ENCODE results near the gene HIGD1C.
"Not testable (repeated sequence)": the region's sequence is repeated elsewhere in the genome, so short reads cannot be mapped to it uniquely, and the experiment has no call there.

Gene HIGD1C

DNA sequence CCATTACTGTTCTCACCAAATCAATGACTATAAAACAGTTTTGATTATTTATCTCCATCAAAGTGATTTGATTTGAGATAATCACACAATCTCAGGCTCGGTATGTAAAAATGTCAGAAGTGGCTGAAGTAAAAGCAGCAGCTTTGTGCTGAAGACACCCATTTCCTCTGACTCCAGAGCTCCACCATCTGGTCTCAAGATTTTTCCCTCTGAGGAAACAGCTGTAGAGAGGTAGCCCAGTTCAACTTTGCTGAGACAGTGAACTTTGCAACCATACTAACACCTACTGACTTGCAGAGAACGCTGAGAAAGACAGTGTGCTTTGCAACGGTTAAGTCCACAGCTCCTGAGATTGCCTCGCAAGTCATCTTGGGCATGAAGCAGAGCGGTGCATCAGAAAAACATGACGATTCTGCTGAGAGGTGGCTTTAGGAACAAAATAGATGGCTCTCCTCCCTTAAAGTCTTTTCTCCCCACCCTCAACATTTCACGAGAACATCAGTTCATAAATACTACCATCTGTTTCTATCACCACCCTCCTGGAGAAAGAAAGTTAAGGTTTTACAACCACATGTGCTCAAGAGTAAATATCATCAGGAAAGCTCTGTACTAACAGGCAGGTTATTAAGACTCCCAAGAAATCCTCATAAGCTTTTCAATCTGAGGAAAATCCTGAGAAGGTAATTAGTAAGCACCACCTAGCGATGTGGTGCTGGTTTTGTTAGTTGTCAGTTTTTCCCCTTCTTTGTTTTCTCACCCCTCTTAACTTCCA is 34.8 kb downstream of the HIGD1C start:
- peak; percentile 68 for DNase-seq

GRCh38 chr12:50988051-50988450 is 35.7 kb downstream of the HIGD1C start:
- DNase-seq: no peak

DNA sequence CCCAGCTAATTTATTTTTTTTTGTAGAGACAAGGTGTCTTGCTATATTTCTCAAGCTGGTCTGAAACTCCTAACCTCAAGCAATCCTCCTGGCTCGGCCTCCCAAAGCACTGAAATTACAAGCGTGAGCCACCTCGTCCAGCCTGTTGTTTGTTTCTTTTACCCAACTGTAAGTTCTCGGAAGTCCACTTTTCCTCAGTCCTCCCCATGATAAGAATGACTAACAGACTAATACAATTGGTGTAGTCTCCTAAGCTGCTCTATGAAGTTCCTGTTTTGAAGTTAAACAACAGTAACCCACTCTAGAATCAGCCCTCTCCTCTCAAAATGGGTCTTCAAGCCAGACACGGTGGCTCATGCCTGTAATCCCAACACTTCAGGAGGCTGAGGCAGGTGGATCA is 36.5 kb downstream of the HIGD1C start:
- DNase-seq: no peak

- DNase-seq: no peak
Observed at GRCh38 chr12:50990147-50990727, 37.9 kb downstream of the HIGD1C start.

- no peak for DNase-seq
Observed at GRCh38 chr12:50990791-50991190, 38.4 kb downstream of the HIGD1C start.

GRCh38 chr12:50991291-50991690 is 38.9 kb downstream of the HIGD1C start:
- no peak for DNase-seq

DNA sequence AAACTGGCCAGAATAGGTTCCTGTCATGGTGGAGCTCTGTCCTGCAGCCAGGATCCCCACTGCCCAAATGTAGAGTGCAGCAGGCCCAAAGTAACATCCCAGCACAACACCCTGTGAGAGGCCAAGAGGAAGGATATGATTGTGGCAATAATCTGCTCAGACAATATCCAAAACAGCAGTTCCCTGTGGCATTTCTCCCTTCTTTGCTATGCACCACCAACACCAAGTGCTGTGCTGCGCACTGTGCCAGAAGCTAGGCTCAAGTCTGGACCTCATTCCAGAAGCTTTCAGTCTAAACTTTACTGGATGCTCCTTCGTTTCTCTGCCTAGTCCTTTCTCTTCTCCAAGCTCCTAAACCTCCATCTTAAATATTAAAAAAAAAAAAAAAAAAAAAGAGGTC is 40.5 kb downstream of the HIGD1C start:
- DNase-seq: peak; percentile 43

DNA sequence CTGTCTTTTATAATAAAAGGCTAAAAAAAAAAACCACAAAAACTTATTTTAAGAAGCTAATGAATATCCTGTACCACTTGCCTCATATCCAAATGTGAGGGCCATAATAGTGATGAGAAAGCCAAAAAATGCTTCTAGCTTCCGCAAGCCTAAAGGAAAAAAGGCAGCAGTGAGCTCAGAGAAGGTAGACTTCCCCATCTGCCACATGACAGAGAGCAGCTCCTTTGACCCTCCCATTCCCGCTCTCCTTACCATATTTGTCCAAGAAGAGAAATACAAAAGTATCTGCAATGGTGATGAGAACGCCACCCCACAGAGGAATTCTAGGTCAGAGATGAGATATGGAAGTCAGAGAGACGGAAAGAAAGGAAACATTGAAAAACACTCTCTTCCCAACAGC is 46.7 kb downstream of the HIGD1C start:
- no peak for DNase-seq

- DNase-seq: no peak
Observed at GRCh38 chr12:51000245-51000644, 47.9 kb downstream of the HIGD1C start.

DNA sequence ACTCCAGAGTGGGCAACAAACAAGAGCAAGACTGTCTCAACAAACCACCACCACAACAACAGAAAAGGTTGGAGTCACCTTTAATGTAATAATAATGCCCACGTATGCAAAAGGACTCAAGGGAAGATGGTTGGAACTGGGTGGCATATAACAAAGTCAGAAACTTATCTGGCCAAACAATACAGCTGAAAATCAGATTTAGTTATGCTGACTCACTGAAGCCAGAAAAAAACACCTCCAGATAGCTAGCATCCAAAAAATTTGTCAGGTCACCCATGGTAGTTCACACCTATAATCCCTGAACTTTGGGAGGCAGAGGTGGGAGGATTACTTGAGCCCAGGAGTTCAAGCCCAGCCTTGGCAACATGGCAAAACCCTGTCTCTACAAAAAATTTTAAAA is 49.5 kb downstream of the HIGD1C start:
- DNase-seq: no peak

- peak; percentile 15 for DNase-seq
Observed at GRCh38 chr12:51004504-51004903, 52.2 kb downstream of the HIGD1C start.

DNA sequence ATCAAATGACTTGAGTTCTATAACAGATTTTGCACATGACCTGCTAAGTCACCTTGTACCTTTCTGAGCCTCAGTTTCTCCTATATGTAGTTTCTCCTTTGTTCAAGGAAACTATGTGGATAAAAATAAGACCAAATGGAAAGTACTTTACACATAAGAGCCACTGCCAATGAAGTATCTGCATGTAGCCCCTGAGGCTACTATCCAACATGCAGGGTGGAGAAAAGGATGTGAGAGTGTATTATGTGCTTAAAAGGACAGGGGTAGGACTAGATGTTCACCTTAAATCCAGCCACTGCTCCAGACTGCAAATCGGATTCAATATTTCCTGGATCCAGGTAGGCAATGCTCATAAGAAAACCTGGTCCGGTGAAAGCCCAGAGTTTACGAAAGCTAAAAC is 52.7 kb downstream of the HIGD1C start:
- DNase-seq: no peak

DNA sequence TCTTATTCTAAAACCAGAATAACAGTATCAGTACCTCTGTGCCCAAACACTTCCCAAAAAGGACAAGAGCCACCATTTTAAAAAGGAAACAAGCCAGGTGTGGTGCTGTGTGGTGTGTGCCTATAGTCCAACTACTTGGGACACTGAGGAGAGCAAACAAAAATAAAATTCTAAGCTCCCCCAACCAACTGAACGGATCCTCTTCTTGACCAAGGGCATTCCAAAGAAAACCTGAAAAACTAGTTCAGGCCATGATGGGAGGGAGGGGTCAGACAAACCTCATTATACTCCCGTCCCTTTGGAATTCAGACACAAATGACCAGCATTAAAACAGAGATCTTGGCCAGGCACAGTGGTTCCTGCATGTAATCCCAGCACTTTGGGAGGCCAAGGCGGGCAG is 53.3 kb downstream of the HIGD1C start:
- DNase-seq: no peak

DNA sequence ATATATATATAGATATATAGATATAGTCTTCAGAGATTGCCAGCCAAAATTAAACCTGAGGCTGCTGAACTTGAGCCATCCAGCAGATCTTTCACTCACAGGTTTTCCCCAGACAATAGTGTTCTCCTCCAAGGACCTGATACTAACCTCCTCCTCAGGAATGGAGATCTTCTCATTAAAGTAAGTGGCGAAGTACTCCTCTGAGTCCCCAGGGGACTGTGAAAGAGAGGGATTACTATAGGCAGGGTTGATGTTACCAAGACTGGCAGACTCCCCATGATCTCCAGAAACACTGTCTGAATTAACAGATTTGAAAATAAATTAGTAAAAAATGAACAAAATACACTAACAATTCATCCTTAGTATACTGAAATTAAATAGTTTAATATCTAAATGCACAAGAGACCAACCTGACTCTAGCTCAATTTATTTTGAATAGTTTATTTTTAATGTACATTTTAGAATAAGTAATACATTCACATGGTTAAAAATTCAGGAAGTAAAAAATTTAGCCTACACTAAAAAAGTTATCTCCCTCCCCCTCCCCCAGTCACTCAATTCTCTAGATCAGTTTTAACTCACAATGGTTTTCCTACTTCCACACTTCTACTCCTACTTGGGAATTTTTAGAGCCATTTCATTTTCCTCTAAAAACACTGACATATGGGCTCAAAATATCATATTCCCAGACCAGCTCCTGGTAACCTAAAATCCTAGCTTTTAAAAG is 56.1 kb downstream of the HIGD1C start:
- no peak for DNase-seq

DNA sequence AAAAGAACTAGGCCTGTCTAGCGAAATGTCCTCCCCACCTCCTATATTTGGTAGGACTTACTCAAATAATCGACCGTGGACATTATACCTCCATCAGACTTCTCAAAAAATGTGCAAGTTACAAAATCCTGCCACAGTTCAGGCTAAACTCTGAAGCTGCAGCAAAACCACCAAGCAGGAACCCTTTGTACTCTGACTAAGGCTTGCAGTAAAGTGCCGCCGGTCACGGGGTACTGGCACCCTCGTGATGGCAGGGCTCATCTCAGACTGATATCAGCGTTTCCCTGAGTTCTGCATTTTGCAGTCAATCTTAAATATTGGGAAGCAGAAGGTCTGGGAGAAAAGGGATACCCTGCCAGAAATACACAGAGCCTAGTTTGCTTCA is 56.7 kb downstream of the HIGD1C start:
- DNase-seq: peak; percentile 89

DNA sequence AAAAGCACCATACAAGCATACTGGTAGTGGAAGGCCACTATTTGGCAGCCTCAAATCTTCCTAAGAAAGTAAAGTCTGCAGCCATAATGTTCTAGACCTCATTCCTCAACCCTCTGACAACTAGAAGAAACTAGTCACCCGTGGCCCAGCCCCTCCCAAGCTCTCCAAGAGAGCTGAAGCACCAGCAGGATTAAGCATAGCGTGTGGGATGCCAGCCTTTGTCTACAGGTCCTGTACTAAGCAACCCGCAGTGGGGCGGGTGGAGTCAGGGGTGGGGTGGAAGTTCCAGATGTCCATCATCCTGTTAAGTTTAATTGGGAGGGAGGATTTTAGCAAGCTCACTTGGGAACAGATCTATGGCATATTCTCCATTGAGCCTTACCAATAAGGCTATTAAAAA is 59.6 kb downstream of the HIGD1C start:
- DNase-seq: no peak

- no peak for DNase-seq
Observed at GRCh38 chr12:51012570-51013236, 60.4 kb downstream of the HIGD1C start.

GRCh38 chr12:51013441-51013840 is 61.1 kb downstream of the HIGD1C start:
- DNase-seq: no peak

DNA sequence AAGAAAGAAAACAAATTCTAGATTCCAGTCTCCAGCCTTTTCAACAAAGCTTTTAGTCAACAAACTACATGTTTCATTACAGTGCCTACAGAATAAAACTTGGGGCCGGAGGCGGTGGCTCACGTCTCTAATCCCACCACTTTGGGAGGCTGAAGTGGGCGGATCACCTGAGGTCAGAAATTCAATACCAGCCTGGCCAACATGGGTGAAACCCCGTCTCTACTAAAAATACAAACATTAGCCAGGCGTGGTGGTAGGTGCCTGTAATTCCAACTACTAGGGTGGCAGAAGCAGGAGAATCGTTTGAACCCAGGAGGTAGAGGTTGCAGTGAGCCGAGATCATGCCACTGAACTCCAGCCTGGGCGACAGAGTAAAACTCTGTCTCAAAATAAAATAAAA is 62.1 kb downstream of the HIGD1C start:
- not testable (repeated sequence) for DNase-seq

- DNase-seq: no peak
Observed at GRCh38 chr12:51017452-51017851, 65.1 kb downstream of the HIGD1C start.

GRCh38 chr12:51018956-51019355 is 66.6 kb downstream of the HIGD1C start:
- no peak for DNase-seq

DNA sequence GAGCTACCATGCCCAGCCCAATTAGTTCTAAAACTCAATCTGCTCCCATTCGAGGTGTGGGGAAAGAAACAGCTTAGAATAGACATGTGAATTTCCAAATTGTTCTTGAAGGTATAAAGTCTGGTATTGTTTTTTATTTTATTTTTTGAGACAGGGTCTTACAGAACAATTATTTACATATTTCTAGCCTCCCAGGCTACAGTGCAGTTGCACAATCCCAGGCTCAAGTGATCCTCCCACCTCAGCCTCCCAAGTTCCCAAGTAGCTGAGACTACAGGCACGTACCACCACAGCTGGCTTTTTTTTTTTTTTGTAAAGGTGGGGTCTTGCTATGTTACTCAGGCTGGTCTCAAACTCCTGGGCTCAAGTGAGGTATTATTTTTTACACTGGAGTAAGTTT is 67.6 kb downstream of the HIGD1C start:
- no peak for DNase-seq
